SK-N-MC (cell line): ENCODE measurements around the gene SLC9C1.

Experiments
- DNase-seq: peaks from one replicate; pipeline ENCODE4 v3.0.0-alpha.2; 2011; ENCODE audit warnings: low read depth, low spot score
- H3K27ac ChIP-seq: fragments of 200-600 bp; sonication (generic); 2 replicates; pipeline ENCODE4 v1.5.1; 2016; ENCODE audit warnings: mixed run types
- H3K36me3 ChIP-seq: fragments of 200-600 bp; sonication (generic); 2 replicates; pipeline ENCODE4 v1.6.1; 2017; ENCODE audit warnings: antibody characterized with exemption, low read length, mixed read lengths; ENCODE audit not compliant: insufficient read depth
- H3K4me3 ChIP-seq: fragments of 200-600 bp; sonication (generic); 2 replicates; pipeline ENCODE4 v1.5.1; 2016
- H3K9ac ChIP-seq: fragments of 200-600 bp; sonication (generic); 2 replicates; pipeline ENCODE4 v1.8.0; 2017; ENCODE audit warnings: mixed run types, mixed read lengths; ENCODE audit not compliant: insufficient read length
- H3K9me3 ChIP-seq: fragments of 200-600 bp; sonication (generic); 2 replicates; pipeline ENCODE4 v1.6.1; 2017; ENCODE audit warnings: low read depth, mild to moderate bottlenecking, antibody characterized with exemption, low read length, moderate library complexity, mixed read lengths
- EZH2 ChIP-seq: fragments of 200-600 bp; sonication (generic); IDR thresholded peaks from one replicate; pipeline ENCODE4 v1.6.1; 2017; ENCODE audit warnings: antibody characterized with exemption
- FOXP2 ChIP-seq: optimal IDR thresholded peaks from 2 replicates; pipeline ENCODE3; 2011; ENCODE audit warnings: mild to moderate bottlenecking, moderate library complexity; ENCODE audit not compliant: insufficient read depth; ENCODE audit errors: extremely low read length, control extremely low read depth
- POLR2AphosphoS5 ChIP-seq: IDR thresholded peaks from 2 replicates; pipeline ENCODE4 v1.6.1; 2012; ENCODE audit warnings: mild to moderate bottlenecking, low read depth, low read length, borderline replicate concordance

The SLC9C1 gene

GRCh38 chr3:112293368-112294321 lies at the start of gene SLC9C1:
TSS of gene SLC9C1 (minus strand) at chr3:112294216. CDS start at chr3:112286791, 7,425 bp downstream.
- no peaks in the 10 kb centered on the region for H3K9me3 ChIP-seq
- no peak within 1 kb of the TSS for H3K4me3 ChIP-seq
- no peaks in the 10 kb centered on the region for H3K36me3 ChIP-seq
- TF ChIP-seq EZH2, result no peak
- no peak for TF ChIP-seq FOXP2
- TF ChIP-seq POLR2AphosphoS5, result no peak
- H3K27ac ChIP-seq, result no peak within 1 kb of the TSS
- H3K9ac ChIP-seq, result no peak within 1 kb of the TSS
- peak; percentile 52 for DNase-seq

GRCh38 chr3:112341386-112341785 lies 47.4 kb upstream of the SLC9C1 start:
- H3K36me3 ChIP-seq, result no peaks in the 10 kb centered on the region
- no peak for DNase-seq
- H3K9ac ChIP-seq, result no peak overlapping the region

GRCh38 chr3:112339609-112340008 lies 45.6 kb upstream of the SLC9C1 start:
- no peak overlapping the region for H3K4me3 ChIP-seq
- no peak for DNase-seq
- no peaks in the 10 kb centered on the region for H3K9me3 ChIP-seq
- H3K9ac ChIP-seq, result no peak overlapping the region
- no peaks in the 10 kb centered on the region for H3K36me3 ChIP-seq
- H3K27ac ChIP-seq, result no peak overlapping the region
- TF ChIP-seq FOXP2, result no peak
- TF ChIP-seq POLR2AphosphoS5, result no peak
- no peak for TF ChIP-seq EZH2

More at GRCh38 chr3:112341386-112341785, 47.4 kb upstream of the SLC9C1 start:
- Histone ChIP-seq H3K4me3 (no peak overlapping the region), H3K27ac (no peak overlapping the region), H3K9me3 (no peaks in the 10 kb centered on the region)
- no peak for TF ChIP-seq EZH2

- Histone ChIP-seq H3K36me3 (no peaks in the 10 kb centered on the region), H3K27ac (no peak overlapping the region), H3K4me3 (no peak overlapping the region), H3K9me3 (no peaks in the 10 kb centered on the region), H3K9ac (no peak overlapping the region)
- no peak for TF ChIP-seq POLR2AphosphoS5
- TF ChIP-seq FOXP2, result no peak
- no peak for DNase-seq
Observed at GRCh38 chr3:112339134-112339533, 45.1 kb upstream of the SLC9C1 start.

GRCh38 chr3:112338727-112339056 lies 44.7 kb upstream of the SLC9C1 start:
- Histone ChIP-seq H3K27ac (no peak overlapping the region), H3K9me3 (no peaks in the 10 kb centered on the region), H3K9ac (no peak overlapping the region), H3K4me3 (no peak overlapping the region), H3K36me3 (no peaks in the 10 kb centered on the region)
- no peak for TF ChIP-seq FOXP2
- no peak for DNase-seq

GRCh38 chr3:112338021-112338726 lies 44.2 kb upstream of the SLC9C1 start:
- TF ChIP-seq EZH2 (no peak), POLR2AphosphoS5 (no peak), FOXP2 (no peak)
- no peak for DNase-seq
- H3K27ac ChIP-seq, result no peak overlapping the region
- no peaks in the 10 kb centered on the region for H3K36me3 ChIP-seq
- no peaks in the 10 kb centered on the region for H3K9me3 ChIP-seq
- H3K9ac ChIP-seq, result no peak overlapping the region
- H3K4me3 ChIP-seq, result no peak overlapping the region

- DNase-seq, result no peak
- Histone ChIP-seq H3K9me3 (no peaks in the 10 kb centered on the region), H3K27ac (no peak overlapping the region), H3K36me3 (no peaks in the 10 kb centered on the region), H3K9ac (no peak overlapping the region), H3K4me3 (no peak overlapping the region)
- TF ChIP-seq FOXP2 (no peak), POLR2AphosphoS5 (no peak), EZH2 (no peak)
Observed at GRCh38 chr3:112335434-112335781, 41.4 kb upstream of the SLC9C1 start.

GRCh38 chr3:112334691-112335433 lies 40.8 kb upstream of the SLC9C1 start:
- DNase-seq, result no peak
- H3K9ac ChIP-seq, result no peak overlapping the region
- H3K9me3 ChIP-seq, result no peaks in the 10 kb centered on the region
- no peak for TF ChIP-seq POLR2AphosphoS5
- no peak for TF ChIP-seq EZH2
- no peak for TF ChIP-seq FOXP2
- no peaks in the 10 kb centered on the region for H3K36me3 ChIP-seq
- no peak overlapping the region for H3K27ac ChIP-seq
- no peak overlapping the region for H3K4me3 ChIP-seq
